Measurements from ENCODE around the gene EML6. TPM values are rescaled to one million over a fixed set of nuclear protein-coding genes. Genes with fewer than 3 reads are reported as not detected.

Gene EML6
- total RNA-seq, 1 donor: 1.1 TPM

DNA sequence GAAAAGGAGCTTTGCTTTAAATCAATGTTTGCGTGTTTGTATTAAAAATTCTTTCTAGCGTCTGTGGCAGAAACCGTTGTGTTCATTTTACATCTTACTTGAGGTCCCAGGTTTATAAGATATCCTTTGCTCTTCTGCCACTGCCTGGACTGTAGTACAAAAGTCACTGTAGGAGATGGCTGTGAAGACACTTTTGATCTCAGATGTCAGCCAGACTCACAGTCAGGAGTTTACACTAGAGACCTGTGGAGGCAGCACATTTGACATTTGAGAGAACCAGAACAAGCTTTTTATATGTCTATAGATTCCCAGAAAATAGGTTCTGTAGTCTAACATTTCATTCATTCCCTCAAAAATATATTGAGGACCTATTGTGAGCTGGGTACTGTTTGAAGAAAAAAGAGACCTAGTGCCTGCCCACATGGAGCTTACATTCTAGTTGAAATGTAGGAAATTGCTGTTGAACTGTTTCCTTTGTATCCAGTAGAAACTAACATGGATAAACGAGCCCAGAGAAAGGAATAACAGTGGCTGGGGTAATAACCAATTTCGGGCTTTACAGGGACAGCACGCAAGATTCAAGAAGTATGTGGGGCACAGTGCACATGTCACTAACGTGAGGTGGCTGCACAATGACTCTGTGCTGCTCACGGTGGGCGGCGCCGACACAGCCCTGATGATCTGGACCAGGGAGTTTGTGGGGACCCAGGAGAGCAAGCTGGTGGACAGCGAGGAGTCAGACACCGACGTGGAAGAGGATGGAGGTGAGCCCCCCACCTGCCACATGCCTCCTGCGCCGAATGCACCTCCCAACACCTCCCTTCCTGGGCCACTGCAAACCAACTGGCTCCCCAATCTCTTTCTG lies 204.5 kb downstream of the EML6 start:
- no peak for DNase-seq (ENCODE audit: insufficient read length, low spot score, missing footprints)
- no peak overlapping the region for H3K4me3 ChIP-seq (ENCODE audit: insufficient read depth, low read length)
- TF ChIP-seq, protein P1, sequence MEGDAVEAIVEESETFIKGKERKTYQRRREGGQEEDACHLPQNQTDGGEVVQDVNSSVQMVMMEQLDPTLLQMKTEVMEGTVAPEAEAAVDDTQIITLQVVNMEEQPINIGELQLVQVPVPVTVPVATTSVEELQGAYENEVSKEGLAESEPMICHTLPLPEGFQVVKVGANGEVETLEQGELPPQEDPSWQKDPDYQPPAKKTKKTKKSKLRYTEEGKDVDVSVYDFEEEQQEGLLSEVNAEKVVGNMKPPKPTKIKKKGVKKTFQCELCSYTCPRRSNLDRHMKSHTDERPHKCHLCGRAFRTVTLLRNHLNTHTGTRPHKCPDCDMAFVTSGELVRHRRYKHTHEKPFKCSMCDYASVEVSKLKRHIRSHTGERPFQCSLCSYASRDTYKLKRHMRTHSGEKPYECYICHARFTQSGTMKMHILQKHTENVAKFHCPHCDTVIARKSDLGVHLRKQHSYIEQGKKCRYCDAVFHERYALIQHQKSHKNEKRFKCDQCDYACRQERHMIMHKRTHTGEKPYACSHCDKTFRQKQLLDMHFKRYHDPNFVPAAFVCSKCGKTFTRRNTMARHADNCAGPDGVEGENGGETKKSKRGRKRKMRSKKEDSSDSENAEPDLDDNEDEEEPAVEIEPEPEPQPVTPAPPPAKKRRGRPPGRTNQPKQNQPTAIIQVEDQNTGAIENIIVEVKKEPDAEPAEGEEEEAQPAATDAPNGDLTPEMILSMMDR (IDR thresholded peaks at IDR 0.05; ENCODE audit: extremely low read depth, low read depth, low read length): no peak
- no peaks in the 10 kb centered on the region for H3K9me3 ChIP-seq (ENCODE audit: low read depth, low read length)
- no peaks in the 10 kb centered on the region for H3K27me3 ChIP-seq (ENCODE audit: insufficient read depth, low read length)
- H3K27ac ChIP-seq (ENCODE audit: low read depth, low read length): no peak overlapping the region
- H4K20me1 ChIP-seq (ENCODE audit: insufficient read depth, low read length): no peaks in the 10 kb centered on the region
- H3K36me3 ChIP-seq (ENCODE audit: insufficient read depth, low read length): no peaks in the 10 kb centered on the region
- no peaks in the 10 kb centered on the region for H3K79me2 ChIP-seq (ENCODE audit: insufficient read depth, low read length)
- H3K4me1 ChIP-seq (ENCODE audit: insufficient read depth, low read length): no peaks in the 10 kb centered on the region
- H2AFZ ChIP-seq (ENCODE audit: low read length): no peak overlapping the region
- no peak overlapping the region for H3K4me2 ChIP-seq (ENCODE audit: insufficient read depth, low read length)

DNA sequence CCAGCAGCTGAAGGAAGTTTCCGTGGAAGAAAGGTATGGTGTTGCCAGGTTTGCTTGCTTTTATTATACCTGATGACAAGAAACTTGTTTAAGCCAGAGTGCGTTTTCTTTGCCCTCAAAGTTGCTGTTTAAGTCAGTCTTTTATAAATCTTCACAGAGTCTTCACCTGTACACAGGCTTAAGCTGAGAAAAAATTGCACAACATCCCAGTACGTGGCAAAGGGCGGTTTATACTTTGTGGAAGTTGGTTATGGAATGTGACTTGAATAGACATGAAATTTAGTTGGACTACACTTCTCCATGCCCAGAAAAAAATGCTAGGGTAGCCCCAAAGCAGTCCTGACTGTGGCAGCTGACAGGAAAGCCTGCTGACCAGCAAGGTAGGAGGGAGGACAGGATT lies 205.3 kb downstream of the EML6 start:
- H3K27me3 ChIP-seq (ENCODE audit: insufficient read depth, low read length): no peaks in the 10 kb centered on the region
- TF ChIP-seq, protein P1 (IDR thresholded peaks at IDR 0.05; ENCODE audit: extremely low read depth, low read depth, low read length): no peak
- no peak overlapping the region for H3K4me2 ChIP-seq (ENCODE audit: insufficient read depth, low read length)
- no peaks in the 10 kb centered on the region for H3K79me2 ChIP-seq (ENCODE audit: insufficient read depth, low read length)
- H3K9me3 ChIP-seq (ENCODE audit: low read depth, low read length): no peaks in the 10 kb centered on the region
- no peak overlapping the region for H3K4me3 ChIP-seq (ENCODE audit: insufficient read depth, low read length)
- no peaks in the 10 kb centered on the region for H3K4me1 ChIP-seq (ENCODE audit: insufficient read depth, low read length)
- no peaks in the 10 kb centered on the region for H3K36me3 ChIP-seq (ENCODE audit: insufficient read depth, low read length)
- H4K20me1 ChIP-seq (ENCODE audit: insufficient read depth, low read length): no peaks in the 10 kb centered on the region
- no peak overlapping the region for H2AFZ ChIP-seq (ENCODE audit: low read length)
- no peak overlapping the region for H3K27ac ChIP-seq (ENCODE audit: low read depth, low read length)
- no peak for DNase-seq (ENCODE audit: insufficient read length, low spot score, missing footprints)

DNA sequence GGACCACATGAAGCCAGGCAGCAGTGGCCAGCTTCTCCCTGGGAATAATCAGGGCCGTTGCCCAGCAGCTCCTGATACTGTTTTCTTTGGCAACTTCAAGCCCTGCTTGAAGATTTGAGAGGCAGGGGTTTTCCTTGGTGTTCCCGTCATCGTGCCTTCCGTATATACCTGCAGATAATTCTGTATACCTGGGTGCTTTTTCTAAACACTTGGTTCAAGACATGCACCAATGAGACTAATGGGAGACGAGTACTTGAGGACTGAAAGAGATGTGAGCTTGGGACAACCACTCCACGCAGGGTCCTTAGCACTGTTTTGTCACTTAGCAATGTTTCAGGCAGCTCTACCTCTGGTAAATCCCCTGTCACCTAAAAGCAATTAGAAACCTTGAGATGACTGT lies 208.0 kb downstream of the EML6 start:
- Histone ChIP-seq H3K36me3 (ENCODE audit: insufficient read depth, low read length) (no peaks in the 10 kb centered on the region), H3K4me3 (ENCODE audit: insufficient read depth, low read length) (no peak overlapping the region), H3K4me1 (ENCODE audit: insufficient read depth, low read length) (no peaks in the 10 kb centered on the region), H3K27me3 (ENCODE audit: insufficient read depth, low read length) (no peaks in the 10 kb centered on the region), H4K20me1 (ENCODE audit: insufficient read depth, low read length) (no peaks in the 10 kb centered on the region), H3K9me3 (ENCODE audit: low read depth, low read length) (no peaks in the 10 kb centered on the region), H2AFZ (ENCODE audit: low read length) (no peak overlapping the region), H3K4me2 (ENCODE audit: insufficient read depth, low read length) (no peak overlapping the region), H3K79me2 (ENCODE audit: insufficient read depth, low read length) (no peaks in the 10 kb centered on the region), H3K27ac (ENCODE audit: low read depth, low read length) (no peak overlapping the region)
- TF ChIP-seq, protein P1 (IDR thresholded peaks at IDR 0.05; ENCODE audit: extremely low read depth, low read depth, low read length): no peak
- no peak for DNase-seq (ENCODE audit: insufficient read length, low spot score, missing footprints)

DNA sequence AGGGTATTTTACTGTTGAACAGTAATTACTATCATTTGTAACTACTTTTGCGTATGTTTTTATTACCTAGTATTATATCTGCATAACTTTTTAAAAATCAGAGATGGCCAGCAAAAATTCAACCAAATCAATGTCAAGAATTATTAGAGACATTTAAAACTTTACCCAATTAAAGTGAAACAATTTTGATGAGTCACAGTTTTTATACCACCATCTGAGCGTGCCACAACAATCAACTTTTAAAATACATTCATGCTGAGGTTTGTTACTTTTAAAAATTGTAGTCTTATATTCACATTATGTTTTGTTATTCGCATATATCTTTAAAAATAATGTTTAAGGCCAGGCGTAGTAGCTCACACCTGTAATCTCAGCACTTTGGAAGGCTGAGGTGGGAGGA lies 211.9 kb downstream of the EML6 start:
- TF ChIP-seq, protein P1 (IDR thresholded peaks at IDR 0.05; ENCODE audit: extremely low read depth, low read depth, low read length): no peak
- Histone ChIP-seq H4K20me1 (ENCODE audit: insufficient read depth, low read length) (no peaks in the 10 kb centered on the region), H3K79me2 (ENCODE audit: insufficient read depth, low read length) (no peaks in the 10 kb centered on the region), H3K4me2 (ENCODE audit: insufficient read depth, low read length) (no peak overlapping the region), H3K27ac (ENCODE audit: low read depth, low read length) (no peak overlapping the region), H3K36me3 (ENCODE audit: insufficient read depth, low read length) (no peaks in the 10 kb centered on the region), H2AFZ (ENCODE audit: low read length) (no peak overlapping the region), H3K4me1 (ENCODE audit: insufficient read depth, low read length) (no peaks in the 10 kb centered on the region), H3K4me3 (ENCODE audit: insufficient read depth, low read length) (no peak overlapping the region), H3K9me3 (ENCODE audit: low read depth, low read length) (no peaks in the 10 kb centered on the region), H3K27me3 (ENCODE audit: insufficient read depth, low read length) (no peaks in the 10 kb centered on the region)
- no peak for DNase-seq (ENCODE audit: insufficient read length, low spot score, missing footprints)
